ENCODE measurements around the gene ZNF555. TPM values are rescaled to one million over a fixed set of nuclear protein-coding genes. Genes with fewer than 3 reads are reported as not detected.

Gene ZNF555
- total and polyA plus RNA-seq, 2 experiments from 2014 or later: 2.7 to 7.4 TPM

- no peaks in the 10 kb centered on the region for H3K27me3 ChIP-seq
- no peaks in the 10 kb centered on the region for H3K79me2 ChIP-seq
- 97% methylated on average over 35 of the region's 37 CpGs for WGBS (ENCODE audit: low lambda C conversion rate, missing lambda C conversion rate)
- no peaks in the 10 kb centered on the region for H3K36me3 ChIP-seq (replicated peaks; ENCODE audit: insufficient read depth, low read depth)
- DNase-seq (ENCODE audit: low spot score): no peak
- no peaks in the 10 kb centered on the region for H3K4me1 ChIP-seq (ENCODE audit: insufficient read depth)
- H2AFZ ChIP-seq: no peak overlapping the region
- H3K4me2 ChIP-seq: no peak overlapping the region
- no peaks in the 10 kb centered on the region for H3K9me3 ChIP-seq (ENCODE audit: low read depth)
- no peaks in the 10 kb centered on the region for H3K9me2 ChIP-seq (replicated peaks; ENCODE audit: insufficient read depth)
- TF ChIP-seq EZH2phosphoT487 (IDR thresholded peaks at IDR 0.05; ENCODE audit: low read depth, severe bottlenecking, unreplicated experiment) (no peak), EZH2 (IDR thresholded peaks at IDR 0.05; ENCODE audit: borderline replicate concordance) (no peak)
- TF ChIP-seq, protein P1, sequence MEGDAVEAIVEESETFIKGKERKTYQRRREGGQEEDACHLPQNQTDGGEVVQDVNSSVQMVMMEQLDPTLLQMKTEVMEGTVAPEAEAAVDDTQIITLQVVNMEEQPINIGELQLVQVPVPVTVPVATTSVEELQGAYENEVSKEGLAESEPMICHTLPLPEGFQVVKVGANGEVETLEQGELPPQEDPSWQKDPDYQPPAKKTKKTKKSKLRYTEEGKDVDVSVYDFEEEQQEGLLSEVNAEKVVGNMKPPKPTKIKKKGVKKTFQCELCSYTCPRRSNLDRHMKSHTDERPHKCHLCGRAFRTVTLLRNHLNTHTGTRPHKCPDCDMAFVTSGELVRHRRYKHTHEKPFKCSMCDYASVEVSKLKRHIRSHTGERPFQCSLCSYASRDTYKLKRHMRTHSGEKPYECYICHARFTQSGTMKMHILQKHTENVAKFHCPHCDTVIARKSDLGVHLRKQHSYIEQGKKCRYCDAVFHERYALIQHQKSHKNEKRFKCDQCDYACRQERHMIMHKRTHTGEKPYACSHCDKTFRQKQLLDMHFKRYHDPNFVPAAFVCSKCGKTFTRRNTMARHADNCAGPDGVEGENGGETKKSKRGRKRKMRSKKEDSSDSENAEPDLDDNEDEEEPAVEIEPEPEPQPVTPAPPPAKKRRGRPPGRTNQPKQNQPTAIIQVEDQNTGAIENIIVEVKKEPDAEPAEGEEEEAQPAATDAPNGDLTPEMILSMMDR (IDR thresholded peaks at IDR 0.05; ENCODE audit: poor library complexity): no peak
- no peak overlapping the region for H3K4me3 ChIP-seq
- H3K27ac ChIP-seq: no peak overlapping the region
- H4K20me1 ChIP-seq (ENCODE audit: insufficient read depth, poor library complexity, severe bottlenecking): no peaks in the 10 kb centered on the region
Measured at GRCh38 chr19:2812414-2813234, 28.7 kb upstream of the ZNF555 start.

- no peaks in the 10 kb centered on the region for H3K79me2 ChIP-seq
Measured at GRCh38 chr19:2813235-2814160, 27.8 kb upstream of the ZNF555 start.

DNA sequence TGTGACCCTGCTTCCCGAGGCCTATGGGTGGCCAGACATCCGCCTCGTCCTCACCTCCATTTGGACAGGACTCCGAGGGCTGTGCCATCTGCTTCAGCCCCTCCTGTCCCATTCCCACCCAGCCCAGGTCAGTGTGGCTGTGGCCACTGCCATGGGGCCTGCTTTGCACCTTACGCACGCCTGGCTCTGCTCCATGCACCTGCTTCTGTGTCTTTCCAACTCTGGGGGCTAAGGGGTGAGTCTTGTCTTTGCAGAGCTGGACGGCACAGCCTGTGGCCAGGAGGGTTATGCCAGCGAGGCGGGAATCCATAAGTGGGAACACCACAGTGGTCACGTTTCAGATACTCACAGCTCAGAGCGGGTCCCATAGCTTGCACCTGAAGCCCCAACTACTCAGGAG, 26.8 kb upstream of the ZNF555 start:
- Histone ChIP-seq H3K27me3 (no peaks in the 10 kb centered on the region), H3K4me2 (no peak overlapping the region), H3K27ac (no peak overlapping the region), H3K9me2 (replicated peaks; ENCODE audit: insufficient read depth) (no peaks in the 10 kb centered on the region), H2AFZ (no peak overlapping the region), H3K79me2 (no peaks in the 10 kb centered on the region), H3K9me3 (ENCODE audit: low read depth) (no peaks in the 10 kb centered on the region), H4K20me1 (ENCODE audit: insufficient read depth, poor library complexity, severe bottlenecking) (no peaks in the 10 kb centered on the region), H3K4me1 (ENCODE audit: insufficient read depth) (no peaks in the 10 kb centered on the region), H3K4me3 (no peak overlapping the region), H3K36me3 (replicated peaks; ENCODE audit: insufficient read depth, low read depth) (no peaks in the 10 kb centered on the region)
- no peak for DNase-seq (ENCODE audit: low spot score)
- no peak for TF ChIP-seq EZH2 (IDR thresholded peaks at IDR 0.05; ENCODE audit: borderline replicate concordance)
- TF ChIP-seq, protein P1 (IDR thresholded peaks at IDR 0.05; ENCODE audit: poor library complexity): no peak
- no peak for TF ChIP-seq EZH2phosphoT487 (IDR thresholded peaks at IDR 0.05; ENCODE audit: low read depth, severe bottlenecking, unreplicated experiment)
- 98% methylated on average over 11 of the region's 11 CpGs for WGBS (ENCODE audit: low lambda C conversion rate, missing lambda C conversion rate)

More at GRCh38 chr19:2813235-2814160, 27.8 kb upstream of the ZNF555 start:
- Histone ChIP-seq H4K20me1 (ENCODE audit: insufficient read depth, poor library complexity, severe bottlenecking) (no peaks in the 10 kb centered on the region), H3K27ac (no peak overlapping the region), H3K4me3 (no peak overlapping the region), H3K4me2 (no peak overlapping the region), H3K4me1 (ENCODE audit: insufficient read depth) (no peaks in the 10 kb centered on the region), H2AFZ (no peak overlapping the region), H3K9me3 (ENCODE audit: low read depth) (no peaks in the 10 kb centered on the region), H3K36me3 (replicated peaks; ENCODE audit: insufficient read depth, low read depth) (no peaks in the 10 kb centered on the region), H3K9me2 (replicated peaks; ENCODE audit: insufficient read depth) (no peaks in the 10 kb centered on the region), H3K27me3 (no peaks in the 10 kb centered on the region)
- DNase-seq (ENCODE audit: low spot score): no peak
- WGBS (ENCODE audit: low lambda C conversion rate, missing lambda C conversion rate): 76% methylated on average over 33 of the region's 35 CpGs
- TF ChIP-seq EZH2phosphoT487 (IDR thresholded peaks at IDR 0.05; ENCODE audit: low read depth, severe bottlenecking, unreplicated experiment) (no peak), EZH2 (IDR thresholded peaks at IDR 0.05; ENCODE audit: borderline replicate concordance) (no peak)
- TF ChIP-seq, protein P1 (IDR thresholded peaks at IDR 0.05; ENCODE audit: poor library complexity): no peak

All from hepatocyte (in vitro differentiated cells).